Fibroblast of lung (primary cell): ENCODE measurements around the gene CIB2. TPM values are rescaled to one million over a fixed set of nuclear protein-coding genes. Genes with fewer than 3 reads are reported as not detected.

Experiments used
- DNase-seq, 2 donors: peaks; one replicate each; pipeline versions ENCODE4 v3.0.0 to v3.0.0-alpha.2; 2010; ENCODE audit warnings: low read depth in 2 of 2
- H2AFZ ChIP-seq: 2 replicates; pipeline ENCODE4 v1.5.1; 2012; ENCODE audit warnings: low read length, control low read depth, inconsistent platforms
- H3K27ac ChIP-seq: 2 replicates; pipeline ENCODE4 v1.5.1; 2011; ENCODE audit warnings: low read length, control low read depth; ENCODE audit not compliant: insufficient read depth
- H3K27me3 ChIP-seq: 2 replicates; pipeline ENCODE4 v1.5.1; 2011; ENCODE audit warnings: mild to moderate bottlenecking, low read length; ENCODE audit not compliant: control insufficient read depth, insufficient read depth
- H3K36me3 ChIP-seq: 2 replicates; pipeline ENCODE4 v1.5.1; 2011; ENCODE audit warnings: low read length; ENCODE audit not compliant: control insufficient read depth, insufficient read depth
- H3K4me1 ChIP-seq: 2 replicates; pipeline ENCODE4 v1.5.1; 2011; ENCODE audit warnings: low read length; ENCODE audit not compliant: control insufficient read depth, insufficient read depth; ENCODE audit errors: extremely low read depth
- H3K4me2 ChIP-seq: 2 replicates; pipeline ENCODE4 v1.5.1; 2011; ENCODE audit warnings: low read length, control low read depth; ENCODE audit not compliant: insufficient read depth; ENCODE audit errors: extremely low read depth
- H3K4me3 ChIP-seq, 4 experiments: fragments of 200-600 bp in 1 of 4; sonication (generic) in 1 of 4; replicated peaks in 1 of 4; 2 replicates each; pipeline ENCODE4 v1.5.1; 2011 to 2016; ENCODE audit warnings: low read length in 4 of 4, low read depth in 3 of 4, mild to moderate bottlenecking in 3 of 4, control low read depth in 2 of 4, inconsistent platforms in 1 of 4, mixed read lengths in 1 of 4; ENCODE audit not compliant: insufficient read depth in 1 of 4; ENCODE audit errors: control extremely low read depth in 1 of 4
- H3K79me2 ChIP-seq: 2 replicates; pipeline ENCODE4 v1.5.1; 2012; ENCODE audit warnings: mild to moderate bottlenecking, low read length, inconsistent platforms; ENCODE audit not compliant: control insufficient read depth, insufficient read depth
- H3K9ac ChIP-seq: 2 replicates; pipeline ENCODE4 v1.5.1; 2011; ENCODE audit warnings: mild to moderate bottlenecking, low read length, control low read depth; ENCODE audit not compliant: insufficient read depth
- H3K9me3 ChIP-seq: 2 replicates; pipeline ENCODE4 v1.5.1; 2012; ENCODE audit warnings: low read depth, low read length; ENCODE audit not compliant: control insufficient read depth, insufficient read depth
- H4K20me1 ChIP-seq: 2 replicates; pipeline ENCODE4 v1.5.1; 2011; ENCODE audit warnings: low read length; ENCODE audit not compliant: control insufficient read depth, insufficient read depth; ENCODE audit errors: extremely low read depth
- CTCF ChIP-seq, 2 donors: IDR thresholded peaks in 1 of 2; conservative IDR thresholded peaks in 1 of 2; 1 replicate in 1 of 2; 2 replicates in 1 of 2; pipeline ENCODE4 v1.5.1; 2011 to 2012; ENCODE audit warnings: low read length in 2 of 2, control low read depth in 1 of 2, inconsistent platforms in 1 of 2, low read depth in 1 of 2, mild to moderate bottlenecking in 1 of 2
- EZH2 ChIP-seq: IDR thresholded peaks from 2 replicates; pipeline ENCODE4 v1.5.1; 2012; ENCODE audit warnings: low read length, control low read depth, mild to moderate bottlenecking; ENCODE audit errors: missing control alignments
- polyA plus RNA-seq, 2 donors: library from polyadenylated mRNA; depleted of rRNA in 1 of 2; stranded (reverse) in 1 of 2; unstranded in 1 of 2; fragments of >200 nt; gene quantifications; 2 replicates each; pipeline ENCODE4 v1.2.1, GENCODE V29; 2011 to 2012; ENCODE audit warnings: missing spikeins in 1 of 2
- total RNA-seq: library from RNA; depleted of rRNA; stranded (reverse); fragments of >200 nt; gene quantifications from 2 replicates; pipeline ENCODE4 v1.2.1, GENCODE V29; 2014

Gene CIB2
- total and polyA plus RNA-seq, 2 donors (not counting 1 experiment from before 2014, with no cell fraction given), result 3.1 to 4.2 TPM

GRCh38 chr15:78057803-78058202 lies 73.4 kb downstream of the CIB2 start:
- Histone ChIP-seq H4K20me1 (no peaks in the 10 kb centered on the region), H3K36me3 (peaks cover 5% of the 10 kb centered on the region), H3K4me2 (no peak overlapping the region), H3K4me1 (peaks cover 26% of the 10 kb centered on the region), H3K9ac (no peak overlapping the region), H3K4me3 (no peak overlapping the region), H3K27ac (peak overlapping the region; percentile 5), H3K9me3 (no peaks in the 10 kb centered on the region), H3K27me3 (no peaks in the 10 kb centered on the region), H2AFZ (no peak overlapping the region), H3K79me2 (peaks cover 59% of the 10 kb centered on the region)
- DNase-seq, result no peak
- TF ChIP-seq EZH2 (no peak), CTCF (conservative IDR thresholded peaks at IDR 0.05 in 1 of 2, IDR thresholded peaks at IDR 0.05 in 1 of 2; ENCODE audit: low read depth in 1 of 2, low read length in 2 of 2) (no peak)

- H3K27me3 ChIP-seq, result no peaks in the 10 kb centered on the region
- peak overlapping the region; percentile 36 for H3K9ac ChIP-seq
- no peak overlapping the region for H3K4me3 ChIP-seq
- no peaks in the 10 kb centered on the region for H4K20me1 ChIP-seq
- H3K4me1 ChIP-seq, result peaks cover 24% of the 10 kb centered on the region
- H3K9me3 ChIP-seq, result no peaks in the 10 kb centered on the region
- peak; percentile 41 to 54 for DNase-seq
- peaks cover 6% of the 10 kb centered on the region for H3K36me3 ChIP-seq
- H3K27ac ChIP-seq, result peak overlapping the region; percentile 79
- no peak for TF ChIP-seq EZH2
- TF ChIP-seq CTCF (conservative IDR thresholded peaks at IDR 0.05 in 1 of 2, IDR thresholded peaks at IDR 0.05 in 1 of 2; ENCODE audit: low read depth in 1 of 2, low read length in 2 of 2), result no peak
- H3K79me2 ChIP-seq, result peaks cover 52% of the 10 kb centered on the region
- H3K4me2 ChIP-seq, result peak overlapping the region; percentile 28
- no peak overlapping the region for H2AFZ ChIP-seq
These were observed 74.5 kb downstream of the CIB2 start for GRCh38 chr15:78056714-78057269.

GRCh38 chr15:78055919-78056713 lies 75.1 kb downstream of the CIB2 start:
- Histone ChIP-seq H3K4me1 (peaks cover 24% of the 10 kb centered on the region), H3K36me3 (peaks cover 6% of the 10 kb centered on the region), H3K27ac (peak overlapping the region; percentile 79), H4K20me1 (no peaks in the 10 kb centered on the region), H3K27me3 (no peaks in the 10 kb centered on the region), H3K4me2 (peak overlapping the region; percentile 28), H3K4me3 (no peak overlapping the region), H3K9ac (no peak overlapping the region), H3K79me2 (peaks cover 49% of the 10 kb centered on the region), H3K9me3 (no peaks in the 10 kb centered on the region), H2AFZ (no peak overlapping the region)
- no peak for DNase-seq
- TF ChIP-seq EZH2 (no peak), CTCF (conservative IDR thresholded peaks at IDR 0.05 in 1 of 2, IDR thresholded peaks at IDR 0.05 in 1 of 2; ENCODE audit: low read depth in 1 of 2, low read length in 2 of 2) (no peak)
